ENCODE data around the gene L2HGDH. TPM values are rescaled to one million over a fixed set of nuclear protein-coding genes. Genes with fewer than 3 reads are reported as not detected.
A peak's percentile ranks its signal among the peaks of the same experiment; 100 is the strongest.

L2HGDH gene
- total RNA-seq, 1 donor from 2014 or later, result 18.6 TPM

- no peak for DNase-seq
Measured at GRCh38 chr14:50288146-50288545, 23.9 kb downstream of the L2HGDH start.

GRCh38 chr14:50285861-50286260 is 26.2 kb downstream of the L2HGDH start:
- no peak for DNase-seq

DNA sequence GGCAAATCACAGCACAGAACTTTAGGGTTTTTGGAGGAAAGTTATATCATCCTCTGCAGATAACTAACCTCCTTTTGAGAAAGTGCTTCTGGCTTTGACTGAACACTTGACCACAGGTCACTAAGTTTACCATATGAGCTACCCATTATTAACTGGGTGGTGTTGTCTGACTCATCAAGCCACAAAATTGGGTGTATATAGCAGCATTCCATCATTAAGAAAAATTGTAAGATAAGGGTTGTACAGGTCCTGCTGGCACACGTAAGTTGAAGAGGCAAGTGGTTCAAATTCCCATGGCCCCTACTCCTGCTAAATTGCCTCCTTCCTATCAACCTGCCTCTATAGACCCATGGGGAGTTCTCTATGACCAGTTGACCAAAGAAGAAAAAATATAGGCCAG is 39.5 kb downstream of the L2HGDH start:
- no peak for DNase-seq

GRCh38 chr14:50270932-50271331 is 41.1 kb downstream of the L2HGDH start:
- no peak for DNase-seq

DNA sequence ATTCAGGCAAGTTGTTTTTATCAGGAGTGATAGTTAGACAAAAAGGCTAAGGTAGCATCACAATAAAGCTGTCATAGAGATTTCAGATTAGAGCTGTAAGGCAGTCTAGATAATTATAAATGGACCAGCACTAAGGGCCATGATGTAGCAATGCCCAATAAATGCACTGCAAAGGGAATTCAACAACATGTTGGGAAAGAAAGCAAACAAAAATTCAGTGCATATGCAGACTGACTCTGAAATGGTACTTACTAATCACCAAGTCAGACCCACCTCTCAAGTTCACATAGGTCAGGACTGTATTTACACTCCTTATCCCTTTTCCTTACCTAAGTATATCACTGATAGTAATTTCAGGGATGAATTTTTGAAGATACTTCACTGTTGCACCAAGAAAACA is 47.0 kb downstream of the L2HGDH start:
- DNase-seq, result no peak

DNA sequence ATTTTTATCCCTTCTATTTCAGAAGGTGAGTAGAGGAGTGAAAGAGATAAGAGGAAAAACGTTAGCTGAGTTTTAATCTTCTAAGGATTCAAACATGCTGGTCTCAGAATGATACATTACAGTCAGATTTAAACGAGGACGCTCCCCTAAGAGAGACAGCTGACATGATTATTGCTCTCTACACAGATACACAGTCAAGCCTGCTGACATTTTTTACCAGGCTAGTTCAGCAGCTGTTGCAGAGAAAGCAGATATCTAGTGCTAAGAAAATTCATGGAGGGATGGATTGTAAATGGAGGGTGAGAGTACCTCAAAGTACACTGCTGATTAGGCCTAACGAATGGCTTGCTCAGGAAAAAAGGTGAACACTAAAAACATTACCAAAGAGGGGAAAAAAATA is 48.7 kb downstream of the L2HGDH start:
- DNase-seq, result no peak

- DNase-seq, result no peak
Measured at GRCh38 chr14:50262865-50263264, 49.2 kb downstream of the L2HGDH start.

GRCh38 chr14:50260511-50260910 is 51.5 kb downstream of the L2HGDH start:
- DNase-seq, result no peak

- DNase-seq, result no peak
Measured at GRCh38 chr14:50260072-50260471, 52.0 kb downstream of the L2HGDH start.

DNA sequence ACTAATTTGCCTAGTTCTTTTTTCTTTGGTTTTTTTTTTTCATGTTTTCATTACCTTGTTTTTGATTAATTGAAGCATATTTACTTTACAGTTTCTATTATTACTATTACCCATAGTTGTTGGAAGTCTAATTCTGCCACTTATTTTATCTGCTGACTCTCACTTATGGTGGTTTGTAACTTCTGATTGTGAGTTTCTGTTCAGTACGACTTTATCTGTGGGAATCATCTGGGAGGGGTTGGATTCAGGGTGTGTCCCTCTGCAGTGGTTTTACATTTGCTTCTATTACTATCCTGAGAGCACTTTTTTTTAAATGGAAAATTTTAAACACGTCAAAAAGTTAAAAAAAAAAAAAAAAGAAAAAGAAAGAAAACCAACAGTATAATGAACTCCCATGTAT is 54.3 kb downstream of the L2HGDH start:
- DNase-seq, result no peak

- DNase-seq, result no peak
Measured at GRCh38 chr14:50254248-50254647, 57.8 kb downstream of the L2HGDH start.

- no peak for DNase-seq
Measured at GRCh38 chr14:50249136-50249775, 62.8 kb downstream of the L2HGDH start.

- DNase-seq, result no peak
Measured at GRCh38 chr14:50247245-50247644, 64.8 kb downstream of the L2HGDH start.

GRCh38 chr14:50242566-50243310 is 69.3 kb downstream of the L2HGDH start:
- DNase-seq, result no peak

GRCh38 chr14:50242096-50242495 is 69.9 kb downstream of the L2HGDH start:
- DNase-seq, result no peak

GRCh38 chr14:50237427-50237826 is 74.6 kb downstream of the L2HGDH start:
- no peak for DNase-seq

GRCh38 chr14:50233951-50234250 is 78.1 kb downstream of the L2HGDH start:
- DNase-seq, result no peak

GRCh38 chr14:50233166-50233950 is 78.7 kb downstream of the L2HGDH start:
- DNase-seq, result no peak

DNA sequence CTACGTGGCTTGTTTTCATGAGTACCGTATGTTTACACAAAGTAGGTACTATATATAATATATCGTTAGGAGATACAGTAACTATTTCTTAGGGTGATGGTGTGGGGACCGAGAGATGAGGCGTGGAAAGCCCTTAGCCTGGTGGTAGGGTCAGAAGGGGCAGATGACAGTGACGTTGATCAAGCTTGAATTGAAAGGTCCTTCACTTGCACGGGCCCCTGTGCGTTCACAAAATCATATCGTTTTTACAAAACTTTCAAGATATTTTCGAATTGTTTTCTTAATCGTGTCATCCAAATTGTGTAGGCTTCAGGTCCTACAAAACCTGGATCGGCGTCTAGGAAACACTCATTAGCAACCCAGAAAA is 79.8 kb downstream of the L2HGDH start:
- no peak for DNase-seq

GRCh38 chr14:50231475-50232275 is 80.4 kb downstream of the L2HGDH start, which contains the start of gene SOS2:
Gene SOS2, minus strand, starts transcription at chr14:50231578. Its CDS starts 295 bp downstream, at chr14:50231283.
- peak; percentile 88 for DNase-seq

DNA sequence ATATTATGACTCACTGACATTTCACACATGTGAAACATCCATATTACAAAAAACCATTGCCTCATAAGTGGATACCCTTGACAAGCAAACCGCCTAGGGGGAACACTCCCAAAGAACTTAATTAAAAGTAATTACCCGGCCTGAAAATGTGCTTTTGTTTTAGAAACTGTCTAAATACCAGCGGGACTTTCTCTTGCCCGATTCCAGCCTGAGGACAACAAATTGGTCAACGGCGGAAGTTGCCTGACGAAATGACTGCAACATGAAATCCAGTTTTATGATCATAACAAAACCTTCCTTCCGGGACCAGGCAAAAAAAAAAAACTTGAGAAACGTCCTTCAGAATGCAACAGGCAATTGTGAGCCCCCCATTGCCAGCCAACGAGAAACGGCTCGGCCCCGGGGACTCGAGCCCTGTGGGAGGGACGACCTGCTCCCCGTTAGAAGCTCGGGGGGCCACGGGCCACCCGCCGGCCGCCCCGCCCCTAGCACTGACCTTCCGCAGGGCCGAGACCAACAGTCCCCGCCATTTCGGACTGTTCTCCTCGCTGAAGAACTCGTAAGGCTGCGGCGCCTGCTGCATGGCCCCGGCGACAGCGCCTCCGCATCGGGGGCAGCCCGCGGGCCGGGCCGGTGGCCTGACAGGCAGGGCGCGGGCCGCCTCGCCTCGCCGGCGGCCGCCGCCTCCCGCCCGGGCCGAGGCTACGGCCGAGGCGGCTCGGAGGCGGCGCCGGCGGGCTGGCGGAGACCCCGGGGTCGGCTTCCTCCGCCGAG is 81.1 kb downstream of the L2HGDH start:
- DNase-seq, result peak; percentile 13

DNA sequence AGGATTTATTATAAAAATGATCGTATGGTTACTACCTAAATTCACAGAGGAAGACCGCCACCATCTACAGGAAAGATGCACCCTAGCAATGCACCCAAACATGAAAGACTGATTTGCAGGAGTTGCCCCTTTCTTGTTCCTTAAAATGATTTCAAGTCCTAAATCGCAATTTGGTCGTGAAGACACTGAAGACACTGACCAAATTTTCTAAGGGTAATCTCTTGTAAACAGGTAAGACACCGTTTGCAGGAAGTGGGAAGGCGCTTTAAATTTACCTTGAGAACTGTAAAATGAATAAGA is 81.7 kb downstream of the L2HGDH start:
- DNase-seq, result no peak

All from occipital lobe (tissue), 2 donors.